Caco-2 (cell line): ENCODE data around the gene BDKRB2. TPM values are rescaled to one million over a fixed set of nuclear protein-coding genes. Genes with fewer than 3 reads are reported as not detected.

Experiments
- BruUV-seq: library from RNA; stranded (reverse); fragments of 400-500 nt; replicated peaks from 2 replicates; lab custom pipeline; 2021; lab: Mats Ljungman, UMichigan
- CTCF ChIA-PET: fragments of 300-600 bp; sonication (Branson Sonifier 250); formaldehyde crosslinking; loops from one replicate; lab custom pipeline; 2022; ENCODE audit warnings: antibody characterized with exemption; lab: Charles Lee
- POLR2A ChIA-PET: fragments of 300-600 bp; sonication (Branson Sonifier 250); formaldehyde crosslinking; loops from one replicate; lab custom pipeline; 2022; ENCODE audit warnings: antibody characterized with exemption; lab: Charles Lee
- DNase-seq, 2 experiments: peaks; one replicate each; pipeline versions ENCODE4 v3.0.0 to v3.0.0-alpha.2; 2020 to 2022
- H3K27me3 ChIP-seq: replicated peaks from 2 replicates; pipeline ENCODE4 v1.6.0; 2011; ENCODE audit warnings: low read length; ENCODE audit not compliant: control insufficient read depth, insufficient read depth
- H3K36me3 ChIP-seq: 2 replicates; pipeline ENCODE4 v1.5.1; 2011; ENCODE audit warnings: low read length; ENCODE audit not compliant: control insufficient read depth, insufficient read depth
- H3K4me1 ChIP-seq: fragments of 250-450 bp; sonication (Bioruptor Pico); 2 replicates; pipeline ENCODE4 v1.5.1; 2020; ENCODE audit warnings: mild to moderate bottlenecking
- H3K4me3 ChIP-seq: 2 replicates; pipeline ENCODE4 v1.5.1; 2011; ENCODE audit warnings: low read depth, mild to moderate bottlenecking, control low read depth, low read length
- H3K9me3 ChIP-seq: fragments of 250-450 bp; sonication (Bioruptor Pico); 2 replicates; pipeline ENCODE4 v1.5.1; 2020; ENCODE audit warnings: mild to moderate bottlenecking, moderate library complexity
- H3K27ac Mint-ChIP-seq: one replicate; pipeline ENCODE4 v1.8.0; 2022; ENCODE audit warnings: mixed read lengths; ENCODE audit not compliant: unreplicated experiment
- H3K27me3 Mint-ChIP-seq: one replicate; pipeline ENCODE4 v1.8.0; 2022; ENCODE audit warnings: mixed read lengths; ENCODE audit not compliant: insufficient read depth, unreplicated experiment
- H3K36me3 Mint-ChIP-seq: one replicate; pipeline ENCODE4 v1.8.0; 2022; ENCODE audit warnings: mild to moderate bottlenecking, mixed read lengths; ENCODE audit not compliant: insufficient read depth, unreplicated experiment
- H3K4me1 Mint-ChIP-seq: one replicate; pipeline ENCODE4 v1.8.0; 2022; ENCODE audit warnings: low read depth, mixed read lengths; ENCODE audit not compliant: unreplicated experiment
- H3K4me3 Mint-ChIP-seq: one replicate; pipeline ENCODE4 v1.8.0; 2022; ENCODE audit warnings: mild to moderate bottlenecking, moderate library complexity, mixed read lengths; ENCODE audit not compliant: unreplicated experiment
- H3K9me3 Mint-ChIP-seq: one replicate; pipeline ENCODE4 v1.8.0; 2022; ENCODE audit warnings: mixed read lengths; ENCODE audit not compliant: unreplicated experiment
- intact Hi-C: fragments of 100-400 bp; cut with micrococcal nuclease; formaldehyde crosslinking; loops from one replicate; pipeline ENCODE4 v1.10.0; 2022; ENCODE audit not compliant: unreplicated experiment
- total RNA-seq: library from RNA; stranded (reverse); gene quantifications from 2 replicates; pipeline ENCODE4 v1.2.3, GENCODE V29; 2022
- TF ChIP-seq, protein P1 (sequence below), 2 experiments: fragments of 200-600 bp in 1 of 2; IDR thresholded peaks; 1 replicate in 1 of 2; 2 replicates in 1 of 2; pipeline versions ENCODE4 v1.5.1 to v1.8.0; 2011 to 2022; ENCODE audit warnings: antibody characterized with exemption in 1 of 2, control low read depth in 1 of 2, inconsistent platforms in 1 of 2, low read depth in 1 of 2, low read length in 1 of 2, mild to moderate bottlenecking in 1 of 2, moderate library complexity in 1 of 2; ENCODE audit not compliant: insufficient read depth in 1 of 2, severe bottlenecking in 1 of 2, unreplicated experiment in 1 of 2

BDKRB2 gene
- total RNA-seq, 1 experiment from 2014 or later: 2.0 TPM

DNA sequence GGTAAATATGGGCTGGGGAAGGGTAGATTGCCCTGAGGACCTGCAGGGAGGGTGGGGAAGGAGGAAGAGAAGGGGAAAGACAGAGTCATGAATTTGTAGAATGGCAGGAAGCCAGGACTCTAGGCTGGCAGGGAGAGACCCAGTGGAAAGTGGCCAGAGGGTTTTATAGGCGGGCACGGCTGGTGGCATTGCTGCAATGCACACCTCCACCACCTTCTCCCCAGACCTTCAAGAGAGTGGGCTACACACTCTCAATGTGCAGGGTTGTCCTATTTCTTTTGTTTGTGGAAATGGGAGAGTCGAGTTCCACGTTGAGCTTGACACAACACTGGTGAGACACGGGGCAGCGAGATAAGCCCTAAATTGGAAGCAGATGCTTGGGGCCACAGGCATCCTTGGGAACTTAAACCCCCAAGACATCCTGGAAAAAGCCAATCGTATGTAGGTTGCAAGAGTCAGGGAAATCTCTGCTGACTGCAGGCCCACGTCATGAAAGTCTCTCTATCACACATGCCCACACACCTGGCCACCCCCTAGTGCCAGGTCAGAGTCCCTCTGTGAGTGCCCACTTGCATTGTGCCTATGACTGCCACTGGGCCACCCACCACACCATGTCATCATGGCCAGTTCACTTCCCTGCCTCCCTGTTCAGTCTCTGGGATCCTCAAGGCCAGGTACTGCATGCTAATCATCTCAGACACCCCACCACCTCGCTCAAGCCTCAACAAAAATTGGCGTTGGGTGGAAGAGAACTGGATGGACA lies 38.0 kb upstream of the BDKRB2 start:
- H3K4me3 ChIP-seq: no peak overlapping the region
- peaks cover 8% of the 10 kb centered on the region for H3K4me1 Mint-ChIP-seq
- peaks cover 8% of the 10 kb centered on the region for H3K4me1 ChIP-seq
- no peaks in the 10 kb centered on the region for H3K9me3 Mint-ChIP-seq
- no peaks in the 10 kb centered on the region for H3K27me3 Mint-ChIP-seq
- H3K27me3 ChIP-seq: no peaks in the 10 kb centered on the region
- CTCF ChIA-PET: interaction anchor here (1.5 kb wide), 1 partner anchor 66 kb away, joined by 7 read pairs; no protein-coding TSS in a partner anchor
- BruUV-seq: no TSS peak
- no peak overlapping the region for H3K4me3 Mint-ChIP-seq
- POLR2A ChIA-PET: no interaction called here
- H3K9me3 ChIP-seq: no peaks in the 10 kb centered on the region
- no peaks in the 10 kb centered on the region for H3K36me3 ChIP-seq
- intact Hi-C loops: no loop called here
- H3K36me3 Mint-ChIP-seq: no peaks in the 10 kb centered on the region
- peak overlapping the region; percentile 23 for H3K27ac Mint-ChIP-seq
- DNase-seq: no peak
- TF ChIP-seq, protein P1, sequence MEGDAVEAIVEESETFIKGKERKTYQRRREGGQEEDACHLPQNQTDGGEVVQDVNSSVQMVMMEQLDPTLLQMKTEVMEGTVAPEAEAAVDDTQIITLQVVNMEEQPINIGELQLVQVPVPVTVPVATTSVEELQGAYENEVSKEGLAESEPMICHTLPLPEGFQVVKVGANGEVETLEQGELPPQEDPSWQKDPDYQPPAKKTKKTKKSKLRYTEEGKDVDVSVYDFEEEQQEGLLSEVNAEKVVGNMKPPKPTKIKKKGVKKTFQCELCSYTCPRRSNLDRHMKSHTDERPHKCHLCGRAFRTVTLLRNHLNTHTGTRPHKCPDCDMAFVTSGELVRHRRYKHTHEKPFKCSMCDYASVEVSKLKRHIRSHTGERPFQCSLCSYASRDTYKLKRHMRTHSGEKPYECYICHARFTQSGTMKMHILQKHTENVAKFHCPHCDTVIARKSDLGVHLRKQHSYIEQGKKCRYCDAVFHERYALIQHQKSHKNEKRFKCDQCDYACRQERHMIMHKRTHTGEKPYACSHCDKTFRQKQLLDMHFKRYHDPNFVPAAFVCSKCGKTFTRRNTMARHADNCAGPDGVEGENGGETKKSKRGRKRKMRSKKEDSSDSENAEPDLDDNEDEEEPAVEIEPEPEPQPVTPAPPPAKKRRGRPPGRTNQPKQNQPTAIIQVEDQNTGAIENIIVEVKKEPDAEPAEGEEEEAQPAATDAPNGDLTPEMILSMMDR (IDR thresholded peaks at IDR 0.05; ENCODE audit: insufficient read depth in 1 of 2, low read depth in 1 of 2, low read length in 1 of 2, severe bottlenecking in 1 of 2, unreplicated experiment in 1 of 2): no peak

DNA sequence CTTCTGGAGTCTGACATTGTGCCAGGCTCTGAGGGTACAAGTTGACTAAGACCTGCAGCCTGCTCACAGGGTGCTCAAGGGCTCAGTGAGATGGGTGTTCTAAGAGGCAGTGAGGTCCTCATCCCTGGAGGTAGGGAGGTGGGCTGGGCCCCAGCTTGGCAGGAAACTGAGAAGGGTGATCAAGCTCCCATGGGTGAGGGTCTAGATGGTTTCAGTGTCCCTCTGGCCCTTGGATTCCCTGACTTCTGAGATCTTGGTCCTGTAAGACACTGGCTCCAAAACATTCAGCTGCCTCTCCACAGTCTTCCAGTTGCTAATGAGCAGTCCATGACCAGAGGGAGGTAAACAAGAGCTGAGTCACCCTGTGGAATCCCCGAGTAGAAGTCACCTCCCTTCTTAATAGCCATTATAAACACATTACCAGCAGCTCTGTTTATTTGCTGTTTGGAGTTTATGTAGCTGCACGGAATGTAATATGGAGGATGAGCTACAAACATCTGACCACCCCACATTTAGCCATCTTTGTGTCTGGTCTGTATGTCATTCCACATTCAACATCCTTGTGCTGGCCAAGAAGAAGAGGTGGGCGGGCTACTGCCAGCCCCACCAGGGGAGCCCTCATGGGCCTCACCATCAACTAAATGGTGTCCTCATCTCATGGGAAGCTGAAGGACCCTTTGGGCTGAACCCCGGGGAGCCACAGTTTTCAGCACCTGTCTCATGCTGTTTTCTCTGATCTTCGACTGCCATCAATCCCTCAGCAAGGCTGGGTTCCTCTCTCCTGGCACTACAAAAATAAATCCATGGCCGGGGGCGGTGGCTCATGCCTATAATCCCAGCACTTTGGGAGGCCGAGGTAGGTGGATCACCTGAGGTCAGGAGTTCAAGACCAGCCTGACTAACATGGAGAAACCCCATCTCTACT lies 37.2 kb upstream of the BDKRB2 start:
- H3K27me3 Mint-ChIP-seq: no peaks in the 10 kb centered on the region
- CTCF ChIA-PET: interaction anchor here (1.5 kb wide), 1 partner anchor 67 kb away, joined by 7 read pairs; no protein-coding TSS in a partner anchor
- H3K36me3 Mint-ChIP-seq: no peaks in the 10 kb centered on the region
- intact Hi-C loops: no loop called here
- H3K4me3 Mint-ChIP-seq: no peak overlapping the region
- no peaks in the 10 kb centered on the region for H3K36me3 ChIP-seq
- H3K4me1 Mint-ChIP-seq: peaks cover 8% of the 10 kb centered on the region
- TF ChIP-seq, protein P1 (IDR thresholded peaks at IDR 0.05; ENCODE audit: insufficient read depth in 1 of 2, low read depth in 1 of 2, low read length in 1 of 2, severe bottlenecking in 1 of 2, unreplicated experiment in 1 of 2): no peak
- no peak overlapping the region for H3K27ac Mint-ChIP-seq
- DNase-seq: peak; percentile 31 to 48
- peaks cover 8% of the 10 kb centered on the region for H3K4me1 ChIP-seq
- POLR2A ChIA-PET: no interaction called here
- H3K9me3 Mint-ChIP-seq: no peaks in the 10 kb centered on the region
- H3K27me3 ChIP-seq: no peaks in the 10 kb centered on the region
- H3K9me3 ChIP-seq: no peaks in the 10 kb centered on the region
- BruUV-seq: no TSS peak
- H3K4me3 ChIP-seq: no peak overlapping the region

DNA sequence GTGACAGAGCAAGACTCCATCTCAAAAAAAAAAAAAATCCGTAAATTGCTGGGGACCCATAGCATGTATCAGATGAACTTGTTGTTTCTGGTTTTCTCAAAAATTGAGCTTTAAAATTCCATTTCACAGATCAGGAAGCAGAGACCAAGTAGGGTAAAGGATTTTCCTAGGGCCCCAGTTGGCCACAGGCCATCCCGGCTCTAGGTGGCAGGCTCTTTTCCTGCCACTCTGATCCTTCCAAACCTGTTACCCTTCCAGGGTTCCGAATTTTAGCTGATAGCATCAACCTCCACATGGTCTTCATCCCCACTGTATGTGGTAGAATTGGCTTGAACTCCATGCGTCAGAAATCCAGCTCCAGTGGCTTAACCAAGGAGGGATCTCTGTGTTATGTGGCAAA lies 36.1 kb upstream of the BDKRB2 start:
- H3K27ac Mint-ChIP-seq: no peak overlapping the region
- no peaks in the 10 kb centered on the region for H3K27me3 Mint-ChIP-seq
- H3K36me3 Mint-ChIP-seq: no peaks in the 10 kb centered on the region
- ChIA-PET POLR2A (no interaction called here), CTCF (interaction anchor here (1.5 kb wide), 1 partner anchor 68 kb away, joined by 7 read pairs; no protein-coding TSS in a partner anchor)
- no peaks in the 10 kb centered on the region for H3K9me3 ChIP-seq
- intact Hi-C loops: no loop called here
- H3K4me1 ChIP-seq: peaks cover 8% of the 10 kb centered on the region
- H3K9me3 Mint-ChIP-seq: no peaks in the 10 kb centered on the region
- DNase-seq: no peak
- H3K36me3 ChIP-seq: no peaks in the 10 kb centered on the region
- H3K4me3 Mint-ChIP-seq: no peak overlapping the region
- peaks cover 8% of the 10 kb centered on the region for H3K4me1 Mint-ChIP-seq
- no TSS peak for BruUV-seq
- TF ChIP-seq, protein P1 (IDR thresholded peaks at IDR 0.05; ENCODE audit: insufficient read depth in 1 of 2, low read depth in 1 of 2, low read length in 1 of 2, severe bottlenecking in 1 of 2, unreplicated experiment in 1 of 2): no peak
- no peak overlapping the region for H3K4me3 ChIP-seq
- no peaks in the 10 kb centered on the region for H3K27me3 ChIP-seq
